NB4 (cell line): Measurements from ENCODE around the gene ZNF541.
"Not testable (repeated sequence)": the region's sequence is repeated elsewhere in the genome, so short reads cannot be mapped to it uniquely, and the experiment has no call there.

Experiments used
- DNase-seq: peaks from one replicate; pipeline ENCODE4 v3.0.0; 2010; ENCODE audit warnings: low read depth
- H3K4me3 ChIP-seq: one replicate; pipeline ENCODE4 v1.5.1; 2011; ENCODE audit warnings: mild to moderate bottlenecking, low read depth, low read length, moderate library complexity
- CTCF ChIP-seq: IDR thresholded peaks from one replicate; pipeline ENCODE4 v1.5.1; 2012; ENCODE audit warnings: low read depth, low read length
- MAX ChIP-seq: IDR thresholded peaks from 2 replicates; pipeline ENCODE4 v1.6.1; 2011; ENCODE audit warnings: low read depth, low read length
- MYC ChIP-seq: IDR thresholded peaks from 2 replicates; pipeline ENCODE4 v1.6.1; 2011; ENCODE audit warnings: low read depth, low read length
- POLR2A ChIP-seq: IDR thresholded peaks from 2 replicates; pipeline ENCODE4 v1.6.1; 2011; ENCODE audit warnings: mild to moderate bottlenecking; ENCODE audit not compliant: insufficient read length; ENCODE audit errors: extremely low read depth

ZNF541 gene

DNA sequence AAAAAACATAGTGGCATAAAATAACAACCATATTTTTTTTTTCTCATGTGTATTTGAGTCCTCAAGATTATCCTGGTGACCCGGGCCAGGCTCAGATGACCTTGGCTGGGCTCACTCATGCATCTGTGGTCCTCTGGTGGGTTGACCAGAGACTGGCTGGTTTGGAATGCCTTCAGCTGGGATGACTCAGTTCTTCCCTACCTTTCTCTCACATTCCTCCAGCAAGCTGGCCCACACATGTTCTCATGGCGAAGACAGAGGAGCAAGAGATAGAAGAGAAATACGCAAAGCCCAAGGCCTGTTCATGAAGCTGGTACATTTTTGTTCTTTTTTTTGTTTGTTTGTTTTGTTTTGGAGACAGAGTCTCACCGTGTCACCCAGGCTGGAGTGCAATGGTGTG lies 14.3 kb upstream of the ZNF541 start:
- no peak overlapping the region for H3K4me3 ChIP-seq
- DNase-seq, result no peak
- no peak for TF ChIP-seq MYC
- TF ChIP-seq CTCF, result no peak
- no peak for TF ChIP-seq POLR2A
- TF ChIP-seq MAX, result no peak

GRCh38 chr19:47583161-47583560 lies 10.2 kb upstream of the ZNF541 start:
- not testable (repeated sequence) for DNase-seq, H3K4me3 ChIP-seq

GRCh38 chr19:47582320-47582909 lies 9.5 kb upstream of the ZNF541 start:
- DNase-seq, result no peak
- TF ChIP-seq CTCF (no peak), MYC (no peak), POLR2A (no peak), MAX (no peak)

GRCh38 chr19:47581605-47582319 lies 8.8 kb upstream of the ZNF541 start:
- DNase-seq, result no peak
- H3K4me3 ChIP-seq, result no peak overlapping the region

More at GRCh38 chr19:47582320-47582909, 9.5 kb upstream of the ZNF541 start:
- no peak overlapping the region for H3K4me3 ChIP-seq

DNA sequence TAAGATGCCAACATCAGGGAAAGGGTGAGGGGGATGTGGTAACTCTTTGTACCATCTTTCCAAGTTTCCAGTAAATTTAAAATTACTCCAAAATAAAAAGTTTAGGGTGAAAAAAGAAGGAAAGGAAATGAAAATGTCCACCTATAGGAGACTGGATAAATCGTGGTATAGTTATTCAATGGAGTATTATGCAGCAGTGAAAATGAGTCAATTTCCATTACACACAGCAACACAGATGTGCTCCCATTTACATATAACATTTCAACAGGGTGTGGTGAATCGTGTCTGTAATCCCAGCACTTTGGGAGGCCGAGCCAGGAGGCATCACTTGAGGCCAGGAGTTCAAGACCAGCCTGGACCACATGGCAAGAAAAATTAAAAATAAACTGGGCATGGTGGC lies 7.4 kb upstream of the ZNF541 start:
- TF ChIP-seq CTCF, result no peak
- TF ChIP-seq MYC, result no peak
- TF ChIP-seq POLR2A, result no peak
- no peak for TF ChIP-seq MAX
- no peak for DNase-seq
- no peak overlapping the region for H3K4me3 ChIP-seq

More at GRCh38 chr19:47581605-47582319, 8.8 kb upstream of the ZNF541 start:
- TF ChIP-seq CTCF (no peak), MAX (no peak), POLR2A (no peak), MYC (no peak)

- no peak for DNase-seq
- no peak overlapping the region for H3K4me3 ChIP-seq
- TF ChIP-seq MAX (no peak), CTCF (no peak), MYC (no peak)
Observed at GRCh38 chr19:47572635-47573034, 313 bp downstream of the ZNF541 start.
